ENCODE measurements around the gene TNFRSF25. TPM values are rescaled to one million over a fixed set of nuclear protein-coding genes. Genes with fewer than 3 reads are reported as not detected.

TNFRSF25 gene
- total RNA-seq, 1 experiment from 2014 or later, result 19.4 TPM

- Histone ChIP-seq H2AK5ac (ENCODE audit: insufficient read length, low read length) (no peak overlapping the region), H2BK120ac (ENCODE audit: low read depth, low read length, poor library complexity, severe bottlenecking) (no peak overlapping the region), H3K27me3 (ENCODE audit: insufficient read depth, low read length) (no peaks in the 10 kb centered on the region), H2AFZ (ENCODE audit: low read length) (no peak overlapping the region), H2BK20ac (ENCODE audit: low read depth, low read length, poor library complexity, severe bottlenecking) (no peak overlapping the region), H3K9ac (ENCODE audit: extremely low read depth, insufficient read length, low read length) (no peak overlapping the region), H3K79me2 (ENCODE audit: insufficient read depth, low read length) (no peaks in the 10 kb centered on the region), H3K4ac (ENCODE audit: low read depth, low read length) (no peak overlapping the region), H3K23ac (ENCODE audit: insufficient read length, low read depth, low read length) (no peak overlapping the region), H3K56ac (ENCODE audit: insufficient read length, low read depth, low read length) (no peak overlapping the region), H4K91ac (ENCODE audit: insufficient read length, low read depth, low read length) (no peak overlapping the region), H3K4me2 (ENCODE audit: insufficient read depth, insufficient read length, low read length) (no peak overlapping the region), H4K20me1 (ENCODE audit: control insufficient read depth, insufficient read depth, insufficient read length) (no peaks in the 10 kb centered on the region), H3K9me3 (ENCODE audit: control insufficient read depth, low read depth, low read length) (no peaks in the 10 kb centered on the region), H3K23me2 (ENCODE audit: insufficient read length, low read depth, low read length, poor library complexity, severe bottlenecking) (no peaks in the 10 kb centered on the region), H3K18ac (ENCODE audit: insufficient read length, low read depth, low read length) (no peak overlapping the region), H2BK15ac (ENCODE audit: low read depth, low read length) (no peak overlapping the region), H3K27ac (ENCODE audit: insufficient read length, low read depth, low read length) (no peak overlapping the region), H3K14ac (ENCODE audit: insufficient read depth, low read length) (no peak overlapping the region), H3T11ph (ENCODE audit: low read length) (no peak overlapping the region), H4K5ac (ENCODE audit: insufficient read length, low read depth, low read length) (no peak overlapping the region), H4K8ac (replicated peaks; ENCODE audit: insufficient read length, low read depth, low read length) (no peak overlapping the region), H3K4me1 (ENCODE audit: insufficient read depth, low read length) (peaks cover 3% of the 10 kb centered on the region; the same call in 1 of the 2 replicates), H2BK5ac (ENCODE audit: insufficient read length, low read length) (no peak overlapping the region), H2BK12ac (ENCODE audit: insufficient read length, low read depth, low read length) (no peak overlapping the region), H3K79me1 (ENCODE audit: insufficient read depth, low read depth, low read length, poor library complexity, severe bottlenecking) (no peaks in the 10 kb centered on the region)
- no peaks in the 10 kb centered on the region for H3K27me3 Mint-ChIP-seq (ENCODE audit: low read depth)
- no peak overlapping the region for H3K4me3 Mint-ChIP-seq
- H3K36me3 Mint-ChIP-seq (ENCODE audit: insufficient read depth in 1 of 3, low read depth in 3 of 3), result peaks cover 13 to 30% (median 28%) of the 10 kb centered on the region in 3 experiments; a peak in 6 of 7 replicates
- TF ChIP-seq CTCF (conservative IDR thresholded peaks at IDR 0.05), result no peak
- WGBS (ENCODE audit: extremely low coverage, insufficient read length, low lambda C conversion rate), result no CpG with 5 or more reads among the region's 33 CpGs
- H3K4me1 Mint-ChIP-seq, result peaks cover 20 to 42% of the 10 kb centered on the region in 2 experiments
- peak overlapping the region in 1 of 3 experiments; percentile 65; a peak in 1 of 7 replicates for H3K27ac Mint-ChIP-seq
- no peak for DNase-seq
- no peaks in the 10 kb centered on the region for H3K9me3 Mint-ChIP-seq
Measured at GRCh38 chr1:6473974-6474814, 8.2 kb upstream of the TNFRSF25 start.

Measured in H9 (cell line).